Measurements from ENCODE around the gene TPTE.
"Not testable (repeated sequence)": the region's sequence is repeated elsewhere in the genome, so short reads cannot be mapped to it uniquely, and the experiment has no call there.

- TF ChIP-seq CTCF (conservative IDR thresholded peaks at IDR 0.05); ZFX (IDR thresholded peaks at IDR 0.05): not testable (repeated sequence)
Observed at GRCh38 chr21:10630829-10631228, 109.4 kb downstream of the TPTE start.
